Measurements from ENCODE around the gene SMTNL2. TPM values are rescaled to one million over a fixed set of nuclear protein-coding genes. Genes with fewer than 3 reads are reported as not detected.
"Not testable (repeated sequence)": the region's sequence is repeated elsewhere in the genome, so short reads cannot be mapped to it uniquely, and the experiment has no call there.

Gene SMTNL2
- total RNA-seq, 1 donor from 2014 or later: 74.1 TPM

DNA sequence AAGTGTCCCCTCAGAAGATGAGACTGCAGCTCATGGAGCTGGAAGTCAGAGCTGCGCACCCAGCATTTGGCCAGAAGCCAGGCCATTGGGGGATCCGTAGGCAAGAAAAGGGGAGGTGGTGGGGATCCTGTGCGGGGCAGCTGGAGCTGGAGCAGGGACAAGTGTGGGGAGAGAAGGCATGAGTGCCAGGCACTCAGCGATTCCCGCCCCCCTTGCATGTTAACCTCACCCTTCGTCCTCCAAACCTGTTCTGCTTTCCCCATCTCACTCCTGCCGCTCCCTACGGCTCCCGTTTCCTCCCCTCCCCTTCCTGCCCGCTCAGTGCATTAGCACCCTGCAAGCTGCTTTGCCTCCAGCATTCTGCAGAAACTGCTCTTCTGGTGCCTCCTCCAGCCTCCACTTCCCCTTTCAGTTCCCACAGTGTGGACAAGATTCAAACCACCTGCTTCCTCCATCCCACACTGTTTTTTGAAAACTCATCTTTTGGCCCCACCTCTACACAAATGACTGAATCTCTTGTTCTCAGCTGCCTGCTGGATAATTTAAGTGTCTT lies 51.6 kb downstream of the SMTNL2 start:
- H3K36me3 ChIP-seq (ENCODE audit: control insufficient read depth in 3 of 3, insufficient read depth in 3 of 3, low read length in 3 of 3): no peaks in the 10 kb centered on the region
- H3K4me3 ChIP-seq (ENCODE audit: low read length in 3 of 3): no peak overlapping the region
- no peak overlapping the region for H3K9ac ChIP-seq (ENCODE audit: low read depth in 1 of 3, low read length in 3 of 3)
- no peaks in the 10 kb centered on the region for H3K9me3 ChIP-seq (ENCODE audit: control insufficient read depth in 3 of 3, low read length in 3 of 3)
- peaks cover 40 to 51% (median 44%) of the 10 kb centered on the region in 3 donors for H3K27me3 ChIP-seq (ENCODE audit: control insufficient read depth in 3 of 3, insufficient read depth in 3 of 3, low read length in 3 of 3)
- H3K4me1 ChIP-seq (ENCODE audit: control insufficient read depth in 3 of 3, insufficient read depth in 3 of 3, low read length in 3 of 3): peaks cover 0 to 10% (median 5%) of the 10 kb centered on the region in 3 donors
- H3K27ac ChIP-seq (ENCODE audit: low read depth, low read length): no peak overlapping the region

DNA sequence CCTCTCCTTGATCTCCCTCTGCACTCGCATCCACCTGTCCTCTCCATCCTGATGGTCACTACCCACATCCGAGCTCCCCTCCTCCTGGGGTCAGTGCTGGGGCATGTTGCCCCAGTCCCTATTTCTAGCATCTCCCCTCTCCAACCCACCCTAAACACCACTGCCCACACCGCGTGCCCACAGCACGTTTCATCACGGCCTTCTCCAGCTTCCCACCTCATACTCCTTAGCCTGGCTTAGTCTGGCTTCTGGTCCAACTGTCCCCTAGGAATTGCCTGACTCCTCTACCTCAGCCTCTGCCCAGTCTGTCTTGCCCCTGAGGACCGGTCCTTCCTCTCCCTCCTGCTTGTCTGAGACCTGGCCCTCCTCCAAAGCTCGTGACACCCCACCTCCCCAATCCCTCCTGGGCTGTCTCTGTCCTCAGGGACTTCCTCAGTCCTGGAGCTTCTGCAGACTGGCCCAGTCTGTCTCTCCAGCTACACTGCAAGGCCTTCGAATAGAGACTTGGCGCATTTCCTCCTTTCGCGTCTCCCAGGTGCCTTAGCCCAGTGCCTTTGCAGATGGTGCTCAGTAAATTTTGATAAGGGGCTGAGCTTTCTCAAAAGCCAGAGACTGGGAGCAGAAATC lies 52.3 kb downstream of the SMTNL2 start:
- Histone ChIP-seq H3K27me3 (ENCODE audit: control insufficient read depth in 3 of 3, insufficient read depth in 3 of 3, low read length in 3 of 3) (peaks cover 45 to 58% (median 48%) of the 10 kb centered on the region in 3 donors), H3K36me3 (ENCODE audit: control insufficient read depth in 3 of 3, insufficient read depth in 3 of 3, low read length in 3 of 3) (no peaks in the 10 kb centered on the region), H3K4me1 (ENCODE audit: control insufficient read depth in 3 of 3, insufficient read depth in 3 of 3, low read length in 3 of 3) (peaks cover 4 to 15% (median 9%) of the 10 kb centered on the region in 3 donors)

DNA sequence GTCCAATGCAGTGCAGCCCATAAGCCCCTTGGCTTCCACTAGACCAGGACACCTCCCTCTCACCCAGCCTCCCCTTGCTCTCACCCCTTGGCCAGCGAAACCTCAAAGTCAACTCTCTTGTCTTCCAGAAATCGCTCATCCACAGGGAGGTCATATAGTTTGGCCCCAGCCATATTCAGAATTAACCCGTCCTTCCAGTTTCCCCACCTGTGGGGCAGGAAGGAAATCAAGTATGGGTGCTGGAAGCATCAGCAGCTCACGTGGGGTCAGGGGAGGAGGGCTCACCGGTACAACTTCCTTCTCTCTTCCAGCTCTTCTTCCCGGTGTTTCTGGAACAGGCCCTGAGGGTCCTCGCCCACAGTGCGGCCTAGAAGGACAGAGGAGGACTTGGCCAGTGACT lies 54.4 kb downstream of the SMTNL2 start:
- peaks cover 8 to 19% (median 12%) of the 10 kb centered on the region in 3 donors for H3K4me1 ChIP-seq (ENCODE audit: control insufficient read depth in 3 of 3, insufficient read depth in 3 of 3, low read length in 3 of 3)
- H3K27me3 ChIP-seq (ENCODE audit: control insufficient read depth in 3 of 3, insufficient read depth in 3 of 3, low read length in 3 of 3): peaks cover 54 to 64% (median 59%) of the 10 kb centered on the region in 3 donors

More for the DNA sequence above, 52.3 kb downstream of the SMTNL2 start:
- Histone ChIP-seq H3K27ac (ENCODE audit: low read depth, low read length) (no peak overlapping the region), H3K9ac (ENCODE audit: low read depth in 1 of 3, low read length in 3 of 3) (no peak overlapping the region), H3K4me3 (ENCODE audit: low read length in 3 of 3) (no peak overlapping the region), H3K9me3 (ENCODE audit: control insufficient read depth in 3 of 3, low read length in 3 of 3) (no peaks in the 10 kb centered on the region)

DNA sequence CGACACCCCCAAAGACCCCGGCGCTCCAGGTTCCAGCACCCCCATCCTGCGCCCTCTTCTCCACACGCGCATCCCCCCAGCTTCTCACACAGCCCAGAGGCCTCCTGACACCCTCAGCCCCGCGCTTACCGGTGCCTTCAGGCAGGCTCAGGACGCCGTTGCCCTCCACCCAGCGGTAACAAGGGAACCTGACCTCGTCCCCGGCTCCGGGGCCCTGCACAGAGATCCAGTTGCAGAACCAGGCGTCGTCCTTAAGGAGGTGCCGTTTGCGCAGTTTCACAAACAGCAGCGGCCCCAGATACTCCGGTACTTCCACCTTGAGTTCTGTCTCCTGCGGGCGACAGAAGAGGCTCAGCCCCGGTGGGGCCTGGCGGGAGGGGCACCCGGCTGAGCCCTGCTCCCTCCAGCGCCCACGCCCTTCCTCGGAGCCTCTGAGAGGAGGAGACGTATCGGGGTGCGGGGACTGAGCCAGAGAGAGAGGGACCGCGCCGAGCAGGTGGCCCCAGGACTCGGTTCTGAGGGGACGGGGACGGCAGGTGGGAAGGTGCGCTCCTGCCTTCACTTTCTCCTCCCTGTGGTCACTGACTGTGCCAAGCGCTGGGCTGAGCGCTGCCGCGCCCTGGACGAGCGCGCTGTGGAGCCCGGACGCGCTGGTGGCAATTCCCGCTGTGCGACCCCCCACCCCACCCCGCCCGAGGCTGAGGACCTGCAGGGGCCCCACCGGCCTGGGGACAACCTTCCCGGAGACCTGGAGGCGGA lies 55.2 kb downstream of the SMTNL2 start:
- peaks cover 8 to 19% (median 12%) of the 10 kb centered on the region in 3 donors for H3K4me1 ChIP-seq (ENCODE audit: control insufficient read depth in 3 of 3, insufficient read depth in 3 of 3, low read length in 3 of 3)
- not testable (repeated sequence) for H3K27ac ChIP-seq (ENCODE audit: low read depth, low read length); H3K9ac ChIP-seq (ENCODE audit: low read depth in 1 of 3, low read length in 3 of 3); H3K9me3 ChIP-seq (ENCODE audit: control insufficient read depth in 3 of 3, low read length in 3 of 3); H3K36me3 ChIP-seq (ENCODE audit: control insufficient read depth in 3 of 3, insufficient read depth in 3 of 3, low read length in 3 of 3)
- peak overlapping the region in 1 of 3 donors; percentile 2 for H3K4me3 ChIP-seq (ENCODE audit: low read length in 3 of 3)
- H3K27me3 ChIP-seq (ENCODE audit: control insufficient read depth in 3 of 3, insufficient read depth in 3 of 3, low read length in 3 of 3): peaks cover 57 to 65% (median 64%) of the 10 kb centered on the region in 3 donors

More for the DNA sequence above, 54.4 kb downstream of the SMTNL2 start:
- not testable (repeated sequence) for H3K27ac ChIP-seq (ENCODE audit: low read depth, low read length); H3K9ac ChIP-seq (ENCODE audit: low read depth in 1 of 3, low read length in 3 of 3); H3K9me3 ChIP-seq (ENCODE audit: control insufficient read depth in 3 of 3, low read length in 3 of 3); H3K36me3 ChIP-seq (ENCODE audit: control insufficient read depth in 3 of 3, insufficient read depth in 3 of 3, low read length in 3 of 3); H3K4me3 ChIP-seq (ENCODE audit: low read length in 3 of 3)

DNA sequence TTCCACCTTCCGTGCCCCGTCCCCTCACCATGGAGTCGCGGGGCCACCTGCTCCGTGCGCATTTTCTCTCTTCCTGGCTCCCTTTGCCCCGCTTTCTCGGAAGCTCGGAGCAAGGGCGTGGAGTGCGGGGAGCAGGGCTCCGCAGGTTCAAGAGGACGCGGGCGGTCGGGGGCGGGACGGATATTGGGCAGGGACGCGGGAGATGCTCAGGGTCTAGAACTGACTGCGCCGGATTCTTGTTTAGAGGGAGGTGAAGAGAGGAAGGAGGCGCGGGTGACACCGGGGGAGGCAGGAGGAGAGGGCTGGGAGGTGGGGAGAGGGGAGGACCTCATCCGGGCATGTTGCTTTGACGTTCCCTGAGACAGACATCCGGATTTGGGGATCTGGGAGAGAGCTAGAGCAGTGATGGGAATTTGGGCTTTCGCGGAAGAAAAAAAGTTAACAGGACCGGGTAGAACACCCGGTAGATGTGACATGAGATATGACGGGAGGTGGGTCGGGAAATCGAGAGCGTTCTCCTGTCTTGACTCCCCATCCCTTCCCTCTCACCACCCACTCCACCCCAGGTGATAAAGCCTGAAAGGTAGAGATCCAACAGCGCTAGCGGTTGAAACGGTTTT lies 56.4 kb downstream of the SMTNL2 start:
- H3K9ac ChIP-seq (ENCODE audit: low read depth in 1 of 3, low read length in 3 of 3); H3K27ac ChIP-seq (ENCODE audit: low read depth, low read length); H3K9me3 ChIP-seq (ENCODE audit: control insufficient read depth in 3 of 3, low read length in 3 of 3); H3K4me3 ChIP-seq (ENCODE audit: low read length in 3 of 3); H3K36me3 ChIP-seq (ENCODE audit: control insufficient read depth in 3 of 3, insufficient read depth in 3 of 3, low read length in 3 of 3): not testable (repeated sequence)
- Histone ChIP-seq H3K27me3 (ENCODE audit: control insufficient read depth in 3 of 3, insufficient read depth in 3 of 3, low read length in 3 of 3) (peaks cover 62 to 69% (median 63%) of the 10 kb centered on the region in 3 donors), H3K4me1 (ENCODE audit: control insufficient read depth in 3 of 3, insufficient read depth in 3 of 3, low read length in 3 of 3) (peaks cover 8 to 18% (median 10%) of the 10 kb centered on the region in 3 donors)

DNA sequence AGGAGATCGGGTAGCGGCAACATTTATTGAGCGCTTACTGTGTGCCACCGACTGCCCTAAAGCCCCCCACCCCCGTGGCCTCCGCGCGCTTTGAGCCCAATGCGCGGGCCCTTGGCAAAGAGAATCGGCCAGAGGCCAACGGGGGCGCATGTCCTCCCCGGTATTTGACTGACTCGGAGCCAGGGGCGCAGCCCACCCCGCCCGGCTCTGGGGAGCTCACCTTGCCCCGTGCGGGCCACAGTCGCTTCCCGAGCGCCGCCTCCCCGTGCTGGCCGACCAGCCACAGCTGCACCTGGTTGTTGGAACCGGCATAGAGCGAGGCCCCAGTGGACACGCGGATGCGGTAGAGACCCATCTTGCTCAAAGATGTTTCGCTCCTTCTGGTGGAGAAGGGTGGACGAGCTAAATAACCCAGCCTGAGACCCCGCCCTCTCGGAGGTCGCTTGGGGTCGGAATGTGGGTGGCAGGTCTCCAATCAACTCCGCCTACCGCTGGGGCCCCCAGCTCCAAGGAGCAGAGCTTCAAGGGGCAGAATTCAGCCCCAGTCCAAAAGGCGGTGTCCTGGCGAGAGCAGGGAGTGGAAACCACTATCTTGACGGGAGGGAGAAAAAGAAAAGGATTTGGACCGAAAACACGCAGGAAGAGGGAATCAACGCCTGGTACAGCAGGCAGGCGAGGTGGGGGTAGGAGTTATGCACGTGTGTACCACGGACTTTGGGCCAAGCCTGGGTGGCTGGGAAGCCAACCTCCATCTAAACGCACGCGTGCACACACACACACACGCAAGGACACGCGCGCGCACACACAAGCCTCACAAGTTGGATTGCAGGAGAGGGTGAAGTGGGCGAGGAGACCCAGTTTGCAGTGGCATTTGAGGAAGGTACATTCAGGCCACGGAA lies 57.2 kb downstream of the SMTNL2 start, which contains the start of gene ALOX15:
Gene ALOX15 (minus strand): TSS at position 382 of the 899 bp plus-strand sequence. CDS start 27 bp downstream, at position 355.
- Histone ChIP-seq H3K36me3 (ENCODE audit: control insufficient read depth in 3 of 3, insufficient read depth in 3 of 3, low read length in 3 of 3) (no peaks in the 10 kb centered on the region), H3K9ac (ENCODE audit: low read depth in 1 of 3, low read length in 3 of 3) (no peak within 1 kb of the TSS), H3K9me3 (ENCODE audit: control insufficient read depth in 3 of 3, low read length in 3 of 3) (no peaks in the 10 kb centered on the region), H3K27me3 (ENCODE audit: control insufficient read depth in 3 of 3, insufficient read depth in 3 of 3, low read length in 3 of 3) (peaks cover 57 to 63% (median 57%) of the 10 kb centered on the region in 3 donors), H3K27ac (ENCODE audit: low read depth, low read length) (no peak within 1 kb of the TSS), H3K4me3 (ENCODE audit: low read length in 3 of 3) (no peak within 1 kb of the TSS), H3K4me1 (ENCODE audit: control insufficient read depth in 3 of 3, insufficient read depth in 3 of 3, low read length in 3 of 3) (peaks cover 8 to 16% (median 10%) of the 10 kb centered on the region in 3 donors)

DNA sequence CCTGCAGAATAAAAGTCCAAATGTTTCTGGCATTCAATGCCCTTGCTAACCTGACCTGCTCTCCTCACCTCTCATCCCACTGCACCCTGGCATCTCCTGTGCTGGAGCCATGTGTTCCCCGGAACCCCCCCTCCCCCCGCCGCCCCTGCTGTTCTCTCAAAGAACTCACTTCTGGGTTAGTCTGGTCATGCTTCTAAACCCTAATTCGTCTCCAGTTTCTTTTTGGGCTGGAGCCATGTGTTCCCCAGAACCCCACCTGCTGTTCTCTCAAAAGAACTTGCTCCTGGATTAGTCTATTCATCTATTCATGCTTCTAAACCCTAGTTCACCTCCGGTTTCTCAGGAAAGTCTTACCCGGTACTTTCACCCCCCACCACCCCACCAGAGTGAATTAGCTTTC lies 58.0 kb downstream of the SMTNL2 start:
- H3K27ac ChIP-seq (ENCODE audit: low read depth, low read length): no peak overlapping the region
- H3K9me3 ChIP-seq (ENCODE audit: control insufficient read depth in 3 of 3, low read length in 3 of 3): no peaks in the 10 kb centered on the region
- H3K4me1 ChIP-seq (ENCODE audit: control insufficient read depth in 3 of 3, insufficient read depth in 3 of 3, low read length in 3 of 3): peaks cover 8 to 16% (median 10%) of the 10 kb centered on the region in 3 donors
- H3K36me3 ChIP-seq (ENCODE audit: control insufficient read depth in 3 of 3, insufficient read depth in 3 of 3, low read length in 3 of 3): no peaks in the 10 kb centered on the region
- peaks cover 50 to 59% (median 50%) of the 10 kb centered on the region in 3 donors for H3K27me3 ChIP-seq (ENCODE audit: control insufficient read depth in 3 of 3, insufficient read depth in 3 of 3, low read length in 3 of 3)
- H3K4me3 ChIP-seq (ENCODE audit: low read length in 3 of 3): no peak overlapping the region
- H3K9ac ChIP-seq (ENCODE audit: low read depth in 1 of 3, low read length in 3 of 3): no peak overlapping the region

DNA sequence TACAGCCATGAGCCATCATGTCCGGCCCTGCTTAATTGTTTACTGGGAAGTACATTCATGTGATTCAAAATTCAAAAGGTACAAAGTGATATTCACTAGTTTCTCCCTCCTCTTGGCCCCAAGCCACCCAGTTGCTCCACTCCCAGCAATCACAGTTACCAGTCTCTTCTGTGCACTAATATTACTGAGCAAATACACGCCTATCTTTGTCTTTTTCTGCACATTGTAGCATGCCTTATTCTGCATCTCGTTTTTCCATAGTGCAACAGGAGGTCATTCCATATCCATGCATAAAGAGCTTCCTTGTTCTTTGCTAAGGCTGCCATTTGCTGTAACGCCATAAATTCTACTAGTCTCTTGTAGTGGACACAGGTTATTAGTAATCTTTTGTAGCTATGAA lies 59.3 kb downstream of the SMTNL2 start:
- Histone ChIP-seq H3K36me3 (ENCODE audit: control insufficient read depth in 3 of 3, insufficient read depth in 3 of 3, low read length in 3 of 3) (no peaks in the 10 kb centered on the region), H3K9me3 (ENCODE audit: control insufficient read depth in 3 of 3, low read length in 3 of 3) (no peaks in the 10 kb centered on the region), H3K27ac (ENCODE audit: low read depth, low read length) (no peak overlapping the region), H3K9ac (ENCODE audit: low read depth in 1 of 3, low read length in 3 of 3) (no peak overlapping the region), H3K4me3 (ENCODE audit: low read length in 3 of 3) (no peak overlapping the region), H3K27me3 (ENCODE audit: control insufficient read depth in 3 of 3, insufficient read depth in 3 of 3, low read length in 3 of 3) (peaks cover 41 to 53% (median 45%) of the 10 kb centered on the region in 3 donors), H3K4me1 (ENCODE audit: control insufficient read depth in 3 of 3, insufficient read depth in 3 of 3, low read length in 3 of 3) (peaks cover 8 to 16% (median 10%) of the 10 kb centered on the region in 3 donors)

DNA sequence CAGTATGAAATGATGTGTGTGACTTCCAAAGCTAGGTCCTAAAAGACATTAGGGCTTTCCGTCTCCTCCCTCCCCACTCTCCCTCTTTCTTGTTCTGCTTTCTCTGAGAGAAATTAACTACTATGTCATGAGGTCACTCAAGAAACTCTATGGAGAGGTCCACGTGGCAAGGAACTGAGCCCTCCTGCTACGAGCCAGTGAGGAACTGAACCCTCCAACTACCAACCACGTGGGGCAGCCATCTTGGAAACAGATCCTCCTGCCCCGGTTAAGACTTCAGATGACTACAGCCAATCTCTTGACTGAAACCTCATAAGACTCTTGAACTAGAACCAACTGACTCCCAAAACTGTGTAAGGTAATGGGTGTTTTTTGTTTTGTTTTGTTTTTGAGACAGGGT lies 61.3 kb downstream of the SMTNL2 start:
- Histone ChIP-seq H3K4me1 (ENCODE audit: control insufficient read depth in 3 of 3, insufficient read depth in 3 of 3, low read length in 3 of 3) (peaks cover 8 to 10% (median 8%) of the 10 kb centered on the region in 3 donors), H3K36me3 (ENCODE audit: control insufficient read depth in 3 of 3, insufficient read depth in 3 of 3, low read length in 3 of 3) (no peaks in the 10 kb centered on the region), H3K9ac (ENCODE audit: low read depth in 1 of 3, low read length in 3 of 3) (no peak overlapping the region), H3K9me3 (ENCODE audit: control insufficient read depth in 3 of 3, low read length in 3 of 3) (no peaks in the 10 kb centered on the region), H3K27me3 (ENCODE audit: control insufficient read depth in 3 of 3, insufficient read depth in 3 of 3, low read length in 3 of 3) (peaks cover 40 to 45% (median 42%) of the 10 kb centered on the region in 3 donors), H3K4me3 (ENCODE audit: low read length in 3 of 3) (no peak overlapping the region), H3K27ac (ENCODE audit: low read depth, low read length) (no peak overlapping the region)

All from skeletal muscle tissue (tissue), 4 donors.